Medulla oblongata (tissue), 1 donor: ENCODE data around the gene OR1A1.
"Not testable (repeated sequence)": the region's sequence is repeated elsewhere in the genome, so short reads cannot be mapped to it uniquely, and the experiment has no call there.

Experiments used
- DNase-seq: peaks from one replicate; pipeline ENCODE4 v3.0.0-alpha.2; 2015; ENCODE audit errors: extremely low spot score

OR1A1 gene

GRCh38 chr17:3207367-3207766 lies at the start of gene OR1A1:
TSS of gene OR1A1 (plus strand) at chr17:3207667. CDS start at chr17:3215621, 7,954 bp downstream.
- DNase-seq = no peak

GRCh38 chr17:3167574-3167973 lies 39.9 kb upstream of the OR1A1 start:
- DNase-seq = peak; percentile 67

- no peak for DNase-seq
These were observed 17.5 kb upstream of the OR1A1 start for GRCh38 chr17:3189961-3190360.

GRCh38 chr17:3197219-3197618 lies 10.2 kb upstream of the OR1A1 start, which contains the start of gene OR1A2:
TSS of gene OR1A2 (plus strand) at chr17:3197519. CDS start at chr17:3197519, 0 bp downstream.
- no peak for DNase-seq

GRCh38 chr17:3208484-3208883 lies 1.0 kb downstream of the OR1A1 start:
- no peak for DNase-seq

GRCh38 chr17:3213001-3213400 lies 5.5 kb downstream of the OR1A1 start:
- no peak for DNase-seq

- DNase-seq = no peak
These were observed 6.1 kb downstream of the OR1A1 start for GRCh38 chr17:3213587-3213986.

- not testable (repeated sequence) for DNase-seq
These were observed 12.5 kb downstream of the OR1A1 start for GRCh38 chr17:3219978-3220377.

- DNase-seq = no peak
These were observed 14.4 kb downstream of the OR1A1 start for GRCh38 chr17:3221850-3222249.

GRCh38 chr17:3222505-3222904 lies 15.0 kb downstream of the OR1A1 start:
- no peak for DNase-seq

- DNase-seq = not testable (repeated sequence)
These were observed 17.4 kb downstream of the OR1A1 start for GRCh38 chr17:3224721-3225352.

GRCh38 chr17:3232300-3232699 lies 24.8 kb downstream of the OR1A1 start:
- not testable (repeated sequence) for DNase-seq

GRCh38 chr17:3238685-3239084 lies 31.2 kb downstream of the OR1A1 start:
- peak; percentile 9 for DNase-seq

GRCh38 chr17:3241044-3241443 lies 33.6 kb downstream of the OR1A1 start:
- DNase-seq = not testable (repeated sequence)

GRCh38 chr17:3244841-3245240 lies 37.4 kb downstream of the OR1A1 start:
- peak; percentile 12 for DNase-seq

- DNase-seq = not testable (repeated sequence)
These were observed 41.5 kb downstream of the OR1A1 start for GRCh38 chr17:3249013-3249412.

GRCh38 chr17:3256575-3256974 lies 49.1 kb downstream of the OR1A1 start:
- DNase-seq = no peak

GRCh38 chr17:3260163-3260562 lies 52.7 kb downstream of the OR1A1 start:
- no peak for DNase-seq

- no peak for DNase-seq
These were observed 53.1 kb downstream of the OR1A1 start for GRCh38 chr17:3260600-3260999.
